ENCODE measurements around the gene EXOC2.
A peak's percentile ranks its signal among the peaks of the same experiment; 100 is the strongest.
"Not testable (repeated sequence)": the region's sequence is repeated elsewhere in the genome, so short reads cannot be mapped to it uniquely, and the experiment has no call there.

Gene EXOC2

GRCh38 chr6:582370-582769, 110.6 kb downstream of the EXOC2 start:
- DNase-seq (ENCODE audit: low read depth in 3 of 3), result no peak

GRCh38 chr6:579339-579738, 113.6 kb downstream of the EXOC2 start:
- DNase-seq (ENCODE audit: low read depth in 3 of 3), result no peak

GRCh38 chr6:572596-573265, 120.2 kb downstream of the EXOC2 start:
- DNase-seq (ENCODE audit: low read depth in 3 of 3), result no peak

- no peak for DNase-seq (ENCODE audit: low read depth in 3 of 3)
Observed at GRCh38 chr6:571892-572291, 121.0 kb downstream of the EXOC2 start.

GRCh38 chr6:570825-571224, 122.1 kb downstream of the EXOC2 start:
- DNase-seq (ENCODE audit: low read depth in 3 of 3), result no peak

GRCh38 chr6:568954-569523, 123.9 kb downstream of the EXOC2 start:
- no peak for DNase-seq (ENCODE audit: low read depth in 3 of 3)

GRCh38 chr6:568085-568484, 124.9 kb downstream of the EXOC2 start:
- DNase-seq (ENCODE audit: low read depth in 3 of 3), result no peak

- DNase-seq (ENCODE audit: low read depth in 3 of 3), result no peak
Observed at GRCh38 chr6:563863-564262, 129.1 kb downstream of the EXOC2 start.

- no peak for DNase-seq (ENCODE audit: low read depth in 3 of 3)
Observed at GRCh38 chr6:562052-562676, 130.8 kb downstream of the EXOC2 start.

- not testable (repeated sequence) for DNase-seq (ENCODE audit: low read depth in 3 of 3)
Observed at GRCh38 chr6:561335-561734, 131.6 kb downstream of the EXOC2 start.

- DNase-seq (ENCODE audit: low read depth in 3 of 3), result no peak
Observed at GRCh38 chr6:558959-559358, 134.0 kb downstream of the EXOC2 start.

GRCh38 chr6:558089-558488, 134.8 kb downstream of the EXOC2 start:
- no peak for DNase-seq (ENCODE audit: low read depth in 3 of 3)

- DNase-seq (ENCODE audit: low read depth in 3 of 3), result no peak
Observed at GRCh38 chr6:551829-552350, 141.0 kb downstream of the EXOC2 start.

GRCh38 chr6:551405-551804, 141.5 kb downstream of the EXOC2 start:
- DNase-seq (ENCODE audit: low read depth in 3 of 3), result peak in 2 of 3 donors; percentile 26 to 31

GRCh38 chr6:549906-550305, 143.0 kb downstream of the EXOC2 start:
- DNase-seq (ENCODE audit: low read depth in 3 of 3), result no peak

- peak in 1 of 3 donors; percentile 48 for DNase-seq (ENCODE audit: low read depth in 3 of 3)
Observed at GRCh38 chr6:548517-548916, 144.4 kb downstream of the EXOC2 start.

- no peak for DNase-seq (ENCODE audit: low read depth in 3 of 3)
Observed at GRCh38 chr6:548091-548490, 144.8 kb downstream of the EXOC2 start.

- no peak for DNase-seq (ENCODE audit: low read depth in 3 of 3)
Observed at GRCh38 chr6:540490-540889, 152.4 kb downstream of the EXOC2 start.

- no peak for DNase-seq (ENCODE audit: low read depth in 3 of 3)
Observed at GRCh38 chr6:537114-537513, 155.8 kb downstream of the EXOC2 start.

GRCh38 chr6:530425-530824, 162.5 kb downstream of the EXOC2 start:
- no peak for DNase-seq (ENCODE audit: low read depth in 3 of 3)

- no peak for DNase-seq (ENCODE audit: low read depth in 3 of 3)
Observed at GRCh38 chr6:528989-529388, 163.9 kb downstream of the EXOC2 start.

- DNase-seq (ENCODE audit: low read depth in 3 of 3), result no peak
Observed at GRCh38 chr6:527989-528673, 164.8 kb downstream of the EXOC2 start.

GRCh38 chr6:524803-525202, 168.1 kb downstream of the EXOC2 start:
- no peak for DNase-seq (ENCODE audit: low read depth in 3 of 3)
